HG02970 (cell line): Measurements from ENCODE around the gene SCLY.

Experiments used
- ATAC-seq: cut with Tn5 transposase; IDR thresholded peaks from one replicate; pipeline ENCODE4 v1.9.1; 2021; ENCODE audit warnings: mild to moderate bottlenecking, moderate library complexity, moderate number of reproducible peaks; ENCODE audit not compliant: unreplicated experiment, low FRiP score

Gene SCLY

DNA sequence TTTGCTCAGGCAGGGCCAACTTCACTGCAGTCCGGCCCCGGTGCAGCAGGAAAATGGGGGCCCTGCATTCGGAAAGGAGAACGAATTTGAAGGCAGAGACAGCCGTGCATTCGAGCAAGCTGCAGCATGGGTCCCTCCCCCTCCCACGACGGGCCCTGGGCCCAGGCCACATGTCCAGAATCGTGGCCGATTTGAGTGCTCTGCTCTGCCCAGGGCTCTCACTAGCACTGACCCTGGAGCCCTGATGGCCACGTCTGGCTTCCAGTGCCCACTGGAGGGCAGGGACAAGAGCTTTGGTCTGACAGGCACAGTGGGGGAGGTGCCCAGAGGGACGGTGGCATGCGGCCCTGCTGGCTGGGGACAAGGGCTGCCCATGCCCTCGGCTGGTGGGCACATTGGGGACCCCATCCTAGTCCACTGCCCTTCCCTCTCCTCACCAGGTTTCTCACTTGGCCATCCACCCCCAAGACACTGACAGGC lies 63.2 kb downstream of the SCLY start:
- ATAC-seq: no peak

DNA sequence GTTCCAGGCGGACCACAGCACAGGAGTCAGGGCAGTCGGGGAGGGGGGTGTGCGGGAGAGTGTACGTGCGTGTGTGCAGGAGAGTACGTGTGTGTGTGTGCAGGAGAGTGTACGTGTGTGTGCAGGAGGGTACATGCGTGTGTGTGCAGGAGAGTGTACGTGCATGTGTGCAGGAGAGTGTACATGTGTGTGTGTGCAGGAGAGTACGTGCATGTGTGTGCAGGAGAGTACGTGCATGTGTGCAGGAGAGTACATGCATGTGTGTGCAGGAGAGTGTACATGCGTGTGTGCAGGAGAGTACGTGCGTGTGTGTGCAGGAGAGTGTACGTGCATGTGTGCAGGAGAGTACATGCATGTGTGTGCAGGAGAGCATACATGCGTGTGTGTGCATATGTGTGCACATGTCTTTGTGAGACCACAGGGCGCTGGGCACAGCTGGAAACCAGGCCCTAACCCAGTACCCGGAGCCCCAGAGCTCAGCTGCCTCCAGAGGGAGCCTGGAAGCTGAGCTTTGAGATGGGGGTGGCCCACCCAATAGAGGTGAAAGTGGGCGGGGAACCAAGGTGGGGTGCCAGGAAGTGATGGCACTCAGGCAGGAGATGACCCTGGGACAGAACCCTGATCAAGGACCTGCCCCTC lies 63.8 kb downstream of the SCLY start:
- ATAC-seq: no peak

DNA sequence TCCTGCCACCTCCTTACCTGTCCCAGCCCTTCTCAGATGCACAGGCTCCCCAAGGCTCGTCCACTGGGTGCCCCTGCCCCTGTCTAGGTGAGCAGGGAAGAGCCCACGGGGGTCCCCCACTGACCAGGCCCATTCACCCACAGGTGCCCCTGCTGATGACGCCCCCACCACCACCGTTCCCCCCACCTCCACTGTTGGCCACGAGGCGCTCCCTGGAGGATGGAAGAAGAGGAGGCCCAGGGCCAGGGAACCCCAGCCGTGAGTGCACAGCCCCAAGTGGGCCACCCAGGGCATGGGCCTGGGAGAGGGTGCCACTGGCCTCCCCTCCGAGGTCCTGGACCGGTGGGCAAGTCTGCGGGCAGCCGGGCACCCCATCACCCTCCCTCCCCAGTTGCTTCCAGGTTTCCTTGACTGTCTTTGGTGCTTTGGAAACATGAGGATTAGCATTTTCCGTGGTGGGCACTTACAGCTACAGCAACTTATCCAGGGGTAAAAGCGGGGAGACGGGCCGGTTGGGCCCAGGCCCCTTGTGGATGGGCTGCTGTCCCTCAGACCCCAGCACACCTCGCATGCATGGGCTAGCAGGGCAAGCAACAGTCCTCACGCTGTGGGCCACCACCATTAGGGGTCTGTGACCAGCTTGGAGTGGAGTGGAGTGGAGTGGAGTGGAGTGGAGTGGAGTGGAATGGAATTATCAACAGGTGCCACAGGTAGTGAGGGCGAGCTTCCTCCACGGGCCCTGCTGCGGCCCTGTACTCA lies 64.5 kb downstream of the SCLY start:
- no peak for ATAC-seq

DNA sequence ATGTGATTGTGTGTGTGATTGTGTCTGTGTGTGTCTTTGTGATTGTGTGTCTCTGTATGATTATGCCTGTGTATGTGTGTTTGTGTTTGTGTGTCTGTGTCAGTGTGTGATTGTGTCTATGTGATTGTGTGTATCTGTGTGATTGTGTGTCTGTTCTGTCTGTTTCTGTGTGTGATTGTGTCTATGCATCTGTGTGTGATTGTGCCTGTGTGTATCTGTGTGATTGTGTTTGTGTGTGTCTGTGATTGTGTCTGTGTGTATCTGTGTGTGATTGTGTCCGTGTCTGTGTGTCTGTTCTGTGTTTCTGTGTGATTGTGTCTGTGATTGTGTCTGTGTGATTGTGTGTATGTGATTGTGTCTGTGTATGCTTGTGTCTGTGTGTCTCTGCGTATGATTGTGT lies 65.5 kb downstream of the SCLY start:
- no peak for ATAC-seq

DNA sequence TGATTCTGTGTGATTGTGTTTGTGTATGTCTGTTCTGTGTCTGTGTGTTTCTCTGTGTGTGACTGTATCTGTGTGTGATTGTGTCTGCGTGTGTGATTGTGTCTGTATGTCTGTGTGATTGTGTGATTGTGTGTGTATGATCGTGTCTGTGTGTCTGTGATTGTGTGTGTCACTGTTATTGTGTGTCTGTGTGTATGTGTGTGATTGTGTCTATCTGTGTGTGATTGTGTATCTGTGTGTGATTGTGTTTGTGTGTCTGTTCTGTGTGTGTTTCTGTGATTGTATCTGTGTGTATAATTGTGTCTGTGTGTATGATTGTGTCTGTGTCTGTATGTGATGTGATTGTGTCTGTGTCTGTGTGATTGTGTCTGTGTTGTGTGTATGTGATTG lies 66.0 kb downstream of the SCLY start:
- ATAC-seq: no peak

DNA sequence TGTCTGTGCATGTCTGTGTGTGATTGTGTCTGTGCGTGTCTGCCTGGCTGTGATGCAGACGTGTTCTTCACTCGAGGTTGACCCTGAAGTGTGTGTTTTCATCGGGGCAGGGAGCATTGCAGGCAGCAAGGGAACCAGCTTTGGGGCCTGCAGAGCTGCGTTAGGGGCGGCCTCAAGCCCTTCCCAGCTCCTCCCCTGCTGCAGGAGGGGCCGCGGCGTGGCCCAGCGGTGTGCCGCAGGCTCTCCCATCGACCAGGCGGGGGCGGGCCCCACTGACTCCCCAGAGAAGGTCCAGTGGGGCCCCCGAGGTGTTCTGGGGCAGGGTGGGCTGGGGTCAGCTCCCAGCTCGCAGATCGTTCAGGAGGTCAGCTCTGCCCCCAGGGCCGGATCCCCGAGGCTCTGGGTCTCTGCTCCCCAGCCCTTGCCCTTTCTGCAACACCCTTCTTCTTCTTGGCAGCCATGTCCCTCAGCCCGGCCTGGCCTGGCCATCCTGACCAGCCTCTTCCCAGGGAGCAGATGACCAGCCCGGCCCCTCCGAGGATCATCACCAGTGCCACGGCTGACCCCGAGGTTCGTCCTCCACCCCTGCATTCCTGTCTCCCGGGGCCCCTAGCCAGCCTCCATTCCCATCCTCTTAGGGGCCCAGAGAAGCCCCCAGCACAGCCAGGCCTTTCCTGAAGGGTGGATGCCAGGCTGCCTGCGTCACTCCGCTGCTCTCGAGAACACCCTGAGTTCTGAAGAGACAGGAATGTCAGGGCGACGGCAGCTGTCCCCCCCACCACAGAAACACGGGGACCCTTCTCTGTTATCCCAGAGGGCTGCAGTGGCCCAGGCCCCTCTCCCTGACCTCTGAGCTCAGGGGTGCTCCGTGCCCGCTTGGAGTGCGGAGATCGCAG lies 66.6 kb downstream of the SCLY start:
- ATAC-seq: no peak

DNA sequence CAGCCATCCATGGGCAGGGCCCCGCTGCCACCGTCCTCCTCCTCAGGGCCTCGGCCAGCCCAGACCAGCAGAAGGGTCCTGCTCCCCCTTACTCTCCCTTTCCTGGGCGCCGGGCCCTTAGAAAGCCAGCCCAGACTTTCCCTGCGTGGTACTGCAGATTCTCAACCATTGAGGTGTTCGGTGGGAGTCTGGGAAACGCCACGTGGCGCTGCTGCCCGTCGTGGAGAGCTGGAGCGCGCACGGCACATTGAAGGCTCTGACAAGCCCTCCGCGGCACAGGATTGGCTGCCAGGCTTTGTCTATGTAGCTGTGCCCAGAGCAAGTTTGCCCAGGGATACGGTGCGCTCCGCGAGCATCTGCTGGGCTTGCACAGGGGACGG lies 67.2 kb downstream of the SCLY start:
- ATAC-seq: no peak

DNA sequence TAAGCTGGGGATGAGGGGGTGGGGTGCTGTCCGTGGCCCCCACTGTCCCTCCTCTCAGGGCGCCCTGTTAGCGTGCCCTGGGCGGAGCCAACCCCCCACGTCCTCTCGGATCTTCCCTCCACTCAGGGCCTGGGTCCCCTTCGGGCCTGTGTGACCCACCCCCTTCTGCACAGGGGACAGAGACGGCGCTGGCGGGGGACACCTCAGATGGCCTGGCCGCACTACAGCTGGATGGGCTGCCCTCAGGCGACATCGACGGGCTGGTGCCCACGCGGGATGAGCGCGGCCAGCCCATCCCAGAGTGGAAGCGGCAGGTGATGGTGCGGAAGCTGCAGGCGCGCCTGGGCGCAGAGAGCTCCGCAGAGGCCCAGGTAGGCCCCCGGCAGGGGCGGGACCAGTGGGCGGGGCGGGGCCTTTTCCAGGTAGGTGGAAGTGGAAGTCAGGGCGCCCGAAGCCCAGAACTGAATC lies 67.8 kb downstream of the SCLY start:
- no peak for ATAC-seq

DNA sequence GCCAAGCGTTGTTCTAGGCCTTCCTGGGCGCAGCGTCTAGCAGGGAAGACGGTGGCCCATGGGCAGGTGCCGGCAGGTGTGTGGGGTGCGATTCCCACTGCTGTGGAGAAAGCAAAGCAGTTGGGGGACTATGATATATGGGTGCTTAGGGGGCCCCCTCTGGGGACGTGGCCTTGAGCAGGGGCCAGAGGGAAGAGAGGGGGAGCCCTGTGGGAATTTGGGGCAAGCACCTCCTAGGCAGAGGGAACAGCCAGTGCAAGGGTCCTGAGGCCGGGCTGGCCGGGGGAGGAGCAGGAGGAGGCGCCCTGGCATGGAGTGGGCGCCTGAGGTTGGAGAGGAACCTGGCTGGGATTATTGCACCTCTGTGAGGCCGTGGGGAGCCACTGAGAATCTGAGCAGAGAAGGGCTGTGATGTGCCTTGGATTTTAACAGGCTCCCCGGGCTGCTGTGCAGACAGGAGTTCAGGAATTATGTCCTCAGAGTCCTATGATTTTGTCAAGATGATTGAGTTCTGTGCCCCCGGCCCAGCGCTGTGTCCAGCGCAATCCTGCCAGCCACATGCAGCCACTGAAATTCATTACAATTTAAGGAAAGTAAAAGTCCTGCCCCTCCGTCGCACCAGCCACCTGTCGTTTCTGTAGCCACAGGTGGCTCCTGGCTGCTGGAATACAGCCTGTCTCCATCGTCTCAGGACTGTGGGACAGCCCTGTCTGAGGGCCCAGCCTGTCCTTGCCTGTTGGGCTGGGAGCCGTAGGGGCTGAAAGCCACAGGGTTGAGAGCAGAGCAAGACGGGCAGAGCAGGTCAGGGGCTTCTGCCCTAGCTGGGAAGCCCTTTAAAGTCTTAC lies 68.6 kb downstream of the SCLY start:
- ATAC-seq: no peak

DNA sequence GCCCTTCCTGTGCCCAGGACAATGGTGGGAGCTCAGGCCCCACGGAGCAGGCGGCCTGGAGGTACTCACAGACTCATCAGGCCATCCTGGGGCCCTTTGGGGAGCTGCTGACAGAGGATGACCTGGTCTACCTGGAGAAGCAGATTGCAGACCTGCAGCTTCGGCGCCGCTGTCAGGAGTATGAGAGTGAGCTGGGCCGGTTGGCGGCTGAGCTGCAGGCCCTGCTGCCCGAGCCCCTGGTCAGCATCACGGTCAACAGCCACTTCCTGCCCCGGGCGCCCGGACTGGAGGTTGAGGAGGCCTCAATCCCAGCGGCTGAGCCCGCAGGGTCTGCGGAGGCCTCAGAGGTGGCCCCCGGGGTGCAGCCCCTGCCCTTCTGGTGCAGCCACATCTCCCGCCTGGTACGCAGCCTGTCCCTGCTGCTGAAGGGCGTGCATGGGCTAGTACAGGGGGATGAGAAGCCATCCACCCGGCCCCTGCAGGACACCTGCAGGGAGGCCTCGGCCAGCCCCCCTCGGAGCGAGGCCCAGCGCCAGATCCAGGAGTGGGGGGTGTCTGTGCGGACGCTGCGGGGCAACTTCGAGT lies 69.4 kb downstream of the SCLY start:
- no peak for ATAC-seq

DNA sequence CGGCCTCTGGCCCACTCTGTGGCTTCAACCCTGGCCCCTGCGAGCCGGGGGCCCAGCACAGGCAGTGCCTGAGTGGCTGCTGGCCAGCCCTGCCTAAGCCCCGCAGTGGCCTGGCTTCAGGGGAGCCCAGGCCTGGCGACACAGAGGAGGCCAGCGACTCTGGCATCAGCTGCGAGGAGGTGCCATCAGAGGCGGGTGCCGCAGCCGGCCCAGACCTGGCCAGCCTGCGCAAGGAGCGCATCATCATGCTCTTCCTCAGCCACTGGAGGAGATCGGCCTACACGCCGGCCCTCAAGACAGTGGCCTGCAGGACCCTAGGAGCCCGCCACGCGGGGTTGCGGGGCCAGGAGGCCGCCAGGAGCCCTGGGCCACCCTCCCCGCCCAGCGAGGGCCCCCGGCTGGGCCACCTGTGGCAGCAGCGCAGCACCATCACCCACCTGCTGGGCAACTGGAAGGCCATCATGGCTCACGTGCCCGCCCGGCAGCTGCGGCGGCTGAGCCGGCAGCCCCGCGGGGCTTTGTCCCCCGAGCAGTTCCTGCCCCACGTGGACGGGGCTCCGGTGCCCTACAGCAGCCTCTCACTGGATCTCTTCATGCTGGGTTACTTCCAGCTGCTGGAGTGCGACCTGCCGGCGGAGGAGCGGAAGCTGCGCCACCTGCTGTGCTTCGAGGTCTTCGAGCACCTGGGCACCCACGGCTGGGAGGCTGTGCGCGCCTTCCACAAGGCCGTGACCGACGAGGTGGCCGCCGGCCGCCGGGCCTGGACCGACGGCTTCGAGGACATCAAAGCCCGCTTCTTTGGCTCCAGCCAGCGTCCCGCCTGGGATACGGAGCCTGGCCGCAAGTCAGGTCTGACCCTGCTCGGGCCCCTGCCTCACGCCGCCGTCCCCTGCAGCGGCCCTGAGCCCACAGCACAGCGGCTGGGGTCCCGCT lies 70.2 kb downstream of the SCLY start:
- no peak for ATAC-seq

DNA sequence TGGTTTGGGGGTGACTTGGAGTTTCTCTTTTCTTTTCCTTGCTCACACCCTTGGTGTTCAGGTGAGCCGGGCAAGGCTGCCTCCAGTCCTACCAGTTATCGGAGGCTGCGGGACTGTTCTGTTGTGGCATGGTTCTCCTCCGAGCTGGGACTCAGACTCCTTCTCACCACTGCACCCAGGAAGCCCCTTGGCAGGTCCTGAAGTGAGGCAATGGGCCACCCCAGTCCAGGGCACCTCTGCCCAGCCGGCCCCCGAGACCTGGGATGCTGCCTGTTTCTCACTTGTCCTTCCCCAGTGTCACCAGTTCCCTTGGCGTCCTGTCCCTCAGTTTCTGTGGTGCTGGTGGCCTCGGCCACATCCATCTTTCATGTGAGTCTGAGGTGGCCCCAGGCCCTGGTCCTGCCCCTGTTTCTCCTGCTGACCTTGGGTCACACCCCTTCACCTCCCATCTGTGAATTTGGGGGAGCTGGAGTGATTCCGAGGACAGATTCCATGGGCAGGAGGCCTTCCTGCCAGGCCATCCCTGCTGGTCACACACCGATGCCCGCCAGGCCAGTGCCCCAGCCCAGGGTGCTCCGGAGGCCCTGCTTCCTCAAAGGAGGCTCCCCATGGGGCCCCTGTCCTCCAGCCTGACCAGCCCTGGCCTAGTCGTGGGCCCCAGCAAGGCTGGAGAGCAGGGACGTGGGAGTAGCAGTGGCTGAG lies 71.1 kb downstream of the SCLY start:
- ATAC-seq: no peak

DNA sequence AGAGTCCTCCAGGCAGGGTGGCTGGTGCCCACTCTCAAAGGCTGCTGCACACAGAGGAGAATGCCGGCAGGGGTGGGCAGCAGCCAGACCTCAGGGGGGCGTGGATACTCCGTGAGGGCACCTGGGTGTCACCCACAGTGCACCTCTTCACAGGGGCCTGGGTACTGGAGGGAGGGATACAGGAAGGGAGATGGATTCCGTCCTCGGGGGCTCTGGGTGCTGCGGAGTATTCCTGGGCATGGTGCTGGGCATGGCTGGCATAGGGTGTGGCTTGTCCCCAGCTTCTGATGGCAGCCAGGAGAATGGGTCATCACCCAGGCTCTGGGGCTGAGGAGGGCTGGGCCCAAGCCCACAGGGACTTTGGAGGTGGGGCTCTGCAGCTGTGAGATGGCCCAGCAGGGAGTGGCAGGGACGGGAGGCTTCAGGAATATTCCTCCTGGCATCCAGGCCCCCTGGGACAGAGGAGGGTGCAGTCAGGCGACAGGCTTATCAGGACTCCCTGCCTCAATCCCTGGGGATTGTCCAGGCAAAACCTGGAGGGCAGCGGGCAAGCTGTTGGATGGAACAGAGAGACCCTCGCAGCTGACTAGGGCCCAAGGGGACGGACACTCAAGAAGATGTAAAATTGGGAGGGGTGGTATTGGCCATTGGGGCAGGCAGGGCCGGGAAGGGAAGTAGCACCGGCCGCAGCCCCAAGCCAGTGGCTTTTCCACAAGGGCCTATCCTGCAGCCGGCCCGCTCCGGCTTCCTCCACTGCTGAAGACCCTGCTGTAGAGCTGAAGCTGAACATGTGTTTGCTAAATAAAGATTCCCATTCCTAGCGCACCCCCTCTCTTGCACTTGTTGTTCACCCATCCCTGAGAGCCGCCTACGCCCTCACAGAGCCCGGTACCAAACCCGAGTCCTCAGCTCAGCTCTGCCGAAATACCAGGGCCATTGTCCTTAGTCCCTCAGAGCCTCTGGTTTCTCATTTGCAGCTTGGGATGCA lies 72.0 kb downstream of the SCLY start:
- no peak for ATAC-seq

DNA sequence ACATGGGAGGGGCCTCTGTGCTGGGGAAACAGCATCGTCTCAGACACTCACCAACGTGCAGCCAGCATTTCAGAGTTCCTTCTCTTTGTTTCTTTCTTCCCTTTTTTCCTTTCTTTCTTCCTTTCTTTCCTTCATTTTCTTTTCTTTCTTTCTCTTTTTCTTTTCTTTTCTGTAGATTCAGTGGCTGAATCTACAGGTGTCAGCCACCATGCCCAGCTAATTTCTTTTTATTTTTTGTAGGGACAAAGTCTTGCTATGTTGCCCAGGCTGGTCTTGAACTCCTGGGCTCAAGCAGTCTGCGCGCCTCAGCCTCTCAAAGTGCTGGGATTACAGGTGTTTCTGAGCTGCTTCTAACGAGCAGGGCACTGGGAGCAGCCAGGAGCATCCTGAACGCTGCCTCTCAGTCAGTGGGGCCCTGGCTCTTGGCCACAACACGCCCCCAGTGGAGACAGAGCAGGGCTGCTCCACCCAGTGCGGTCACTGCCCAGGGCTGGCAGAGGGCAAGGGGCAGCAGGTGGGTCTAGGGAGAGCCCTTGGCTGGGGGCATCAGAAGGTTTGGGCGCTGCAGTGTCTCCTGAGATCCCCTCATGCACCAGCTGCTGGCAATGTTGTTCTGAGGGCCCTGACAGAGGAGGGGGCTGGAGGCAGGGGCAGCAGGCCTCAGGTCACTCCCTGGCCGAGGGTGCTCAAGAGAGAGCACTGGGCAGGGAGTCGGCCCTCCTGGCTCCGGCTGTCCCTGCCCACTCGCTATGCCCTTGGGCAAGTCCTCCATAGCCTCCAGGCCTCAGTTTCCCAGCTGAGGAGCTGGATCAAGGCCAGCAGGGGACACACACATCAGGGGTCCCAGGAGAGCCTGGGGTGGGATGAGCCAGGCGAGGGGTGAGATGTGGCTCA lies 72.9 kb downstream of the SCLY start:
- ATAC-seq: no peak

DNA sequence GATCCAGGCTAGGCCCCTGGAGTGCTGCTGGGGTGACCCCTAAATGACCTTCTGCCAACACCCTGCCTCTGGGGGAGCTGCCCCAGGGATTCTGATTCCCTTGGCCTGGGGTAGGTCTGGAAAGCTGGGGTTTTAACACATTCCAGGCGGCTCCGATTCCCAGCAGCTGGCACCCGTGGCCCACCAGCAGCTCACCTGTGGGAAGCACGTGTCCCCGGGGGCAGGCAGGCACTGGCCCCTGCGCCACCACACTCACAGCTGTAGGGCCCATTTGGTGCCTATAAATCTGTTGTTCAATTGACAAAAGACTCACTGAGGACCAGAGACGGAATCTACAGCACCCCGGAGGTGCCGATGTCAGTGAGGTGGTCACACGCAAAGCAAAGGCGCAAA lies 73.6 kb downstream of the SCLY start:
- no peak for ATAC-seq

DNA sequence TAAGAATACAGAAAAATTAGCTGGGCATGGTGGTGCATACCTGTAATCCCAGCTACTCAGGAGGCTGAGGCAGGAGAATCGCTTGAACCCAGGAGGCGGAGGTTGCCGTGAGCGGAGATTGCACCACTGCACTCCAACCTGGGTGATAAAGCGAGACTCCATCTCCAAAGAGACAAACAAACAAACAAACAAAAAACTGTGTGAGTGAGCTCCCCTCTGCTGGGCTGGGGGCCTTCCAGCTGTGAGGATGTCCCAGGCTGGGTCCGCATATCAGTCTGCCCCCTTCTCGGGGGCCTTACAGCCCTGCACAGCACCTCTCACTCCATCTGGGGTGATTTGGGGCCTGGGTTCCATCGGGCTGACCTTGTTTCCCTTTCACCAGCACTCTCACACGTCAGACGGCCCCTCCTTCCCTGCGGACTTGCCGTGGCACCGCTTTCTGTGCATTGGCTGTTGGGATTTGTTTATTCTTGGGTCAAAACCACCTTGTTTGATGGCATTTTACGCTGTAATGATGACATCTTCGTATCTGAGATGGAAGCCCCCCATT lies 74.9 kb downstream of the SCLY start:
- no peak for ATAC-seq
